Upper lobe of left lung (tissue), 4 donors: ENCODE data around the gene NMRK2.

Experiments used
- EP300 ChIP-seq, 4 donors: sonication (generic); formaldehyde crosslinking; IDR thresholded peaks; one replicate each; pipeline ENCODE4 v1.5.1; 2017; ENCODE audit warnings: antibody characterized with exemption in 4 of 4, control low read depth in 2 of 4
- POLR2A ChIP-seq, 4 donors: fragments of 450-650 bp; IDR thresholded peaks; one replicate each; pipeline ENCODE4 v1.5.1; 2016 to 2017; ENCODE audit warnings: antibody characterized with exemption in 4 of 4, mild to moderate bottlenecking in 2 of 4
- TF ChIP-seq, protein P1 (sequence below), 6 experiments: fragments of 450-650 bp in 4 of 6; fragments of 200-600 bp in 2 of 6; sonication (generic) in 2 of 6; IDR thresholded peaks; one replicate each; pipeline ENCODE4 v1.5.1; 2016 to 2019; ENCODE audit warnings: antibody characterized with exemption in 6 of 6

DNA sequence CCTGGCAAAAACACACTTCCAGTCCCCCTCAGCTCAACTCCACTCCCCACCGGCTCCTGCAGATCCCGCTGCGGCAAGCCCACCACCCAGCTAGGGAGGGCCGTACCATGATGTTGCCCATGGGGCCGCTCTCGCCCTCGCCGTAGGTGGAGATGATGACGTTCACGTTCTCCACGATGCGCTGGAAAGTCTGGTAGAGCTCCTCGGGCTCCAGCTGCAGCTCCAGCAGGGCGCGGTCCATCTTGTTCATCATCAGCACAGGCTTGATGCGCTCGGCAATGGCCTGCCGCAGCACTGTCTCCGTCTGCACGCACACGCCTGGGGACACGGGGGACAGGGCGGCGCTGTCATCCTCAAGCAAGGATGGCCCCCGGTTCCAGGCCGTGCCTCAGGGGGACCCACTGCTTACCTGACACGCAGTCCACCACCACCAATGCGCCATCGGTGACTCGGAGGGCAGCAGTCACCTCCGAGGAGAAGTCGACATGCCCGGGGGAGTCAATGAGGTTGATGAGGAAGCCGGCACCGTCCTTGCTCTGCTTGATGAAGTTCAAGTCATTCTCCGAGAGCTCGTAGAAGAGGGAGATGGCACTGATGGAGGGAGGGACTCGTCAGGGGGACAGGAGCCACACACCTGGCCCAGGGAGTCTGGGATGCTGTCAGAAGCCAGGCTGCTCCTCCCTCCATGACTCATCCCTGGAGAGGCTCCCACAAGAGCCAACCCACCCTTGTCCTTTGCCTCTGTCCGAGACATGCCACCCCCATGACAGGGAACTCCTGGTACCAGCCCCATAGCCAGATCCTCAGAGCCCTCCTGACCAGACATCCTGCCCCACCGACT lies 50.1 kb downstream of the NMRK2 start:
- TF ChIP-seq POLR2A (IDR thresholded peaks at IDR 0.05) (no peak), EP300 (IDR thresholded peaks at IDR 0.05) (no peak)
- TF ChIP-seq, protein P1, sequence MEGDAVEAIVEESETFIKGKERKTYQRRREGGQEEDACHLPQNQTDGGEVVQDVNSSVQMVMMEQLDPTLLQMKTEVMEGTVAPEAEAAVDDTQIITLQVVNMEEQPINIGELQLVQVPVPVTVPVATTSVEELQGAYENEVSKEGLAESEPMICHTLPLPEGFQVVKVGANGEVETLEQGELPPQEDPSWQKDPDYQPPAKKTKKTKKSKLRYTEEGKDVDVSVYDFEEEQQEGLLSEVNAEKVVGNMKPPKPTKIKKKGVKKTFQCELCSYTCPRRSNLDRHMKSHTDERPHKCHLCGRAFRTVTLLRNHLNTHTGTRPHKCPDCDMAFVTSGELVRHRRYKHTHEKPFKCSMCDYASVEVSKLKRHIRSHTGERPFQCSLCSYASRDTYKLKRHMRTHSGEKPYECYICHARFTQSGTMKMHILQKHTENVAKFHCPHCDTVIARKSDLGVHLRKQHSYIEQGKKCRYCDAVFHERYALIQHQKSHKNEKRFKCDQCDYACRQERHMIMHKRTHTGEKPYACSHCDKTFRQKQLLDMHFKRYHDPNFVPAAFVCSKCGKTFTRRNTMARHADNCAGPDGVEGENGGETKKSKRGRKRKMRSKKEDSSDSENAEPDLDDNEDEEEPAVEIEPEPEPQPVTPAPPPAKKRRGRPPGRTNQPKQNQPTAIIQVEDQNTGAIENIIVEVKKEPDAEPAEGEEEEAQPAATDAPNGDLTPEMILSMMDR (IDR thresholded peaks at IDR 0.05) = no peak
